Testis (tissue), 5 donors: ENCODE results near the gene MOB4. TPM values are rescaled to one million over a fixed set of nuclear protein-coding genes. Genes with fewer than 3 reads are reported as not detected.
"Not testable (repeated sequence)": the region's sequence is repeated elsewhere in the genome, so short reads cannot be mapped to it uniquely, and the experiment has no call there.

Experiments used
- DNase-seq: peaks from one replicate; pipeline ENCODE4 v3.0.0-alpha.2; 2019
- H3K27ac ChIP-seq, 2 donors: fragments of 200-600 bp; sonication (generic); one replicate each; pipeline ENCODE4 v1.5.1; 2019
- H3K27me3 ChIP-seq: fragments of 200-600 bp; sonication (generic); one replicate; pipeline ENCODE4 v1.5.1; 2019
- H3K36me3 ChIP-seq: fragments of 200-600 bp; sonication (generic); one replicate; pipeline ENCODE4 v1.5.1; 2017; ENCODE audit warnings: low read depth; ENCODE audit errors: missing control alignments
- H3K4me1 ChIP-seq: fragments of 200-600 bp; sonication (generic); one replicate; pipeline ENCODE4 v1.5.1; 2019
- H3K4me3 ChIP-seq, 2 donors: fragments of 200-600 bp; sonication (generic); one replicate each; pipeline ENCODE4 v1.5.1; 2017 to 2019
- H3K9me3 ChIP-seq: fragments of 200-600 bp; sonication (generic); one replicate; pipeline ENCODE4 v1.5.1; 2017
- POLR2A ChIP-seq: fragments of 450-650 bp; IDR thresholded peaks from one replicate; pipeline ENCODE4 v1.6.1; 2017; ENCODE audit warnings: antibody characterized with exemption, mild to moderate bottlenecking, moderate library complexity
- WGBS, 2 donors: methylation state at CpG; one replicate each; pipeline ENCODE4 v1.1.5; 2018; 5-methylcytosine and 5-hydroxymethylcytosine counted together
- intact Hi-C: fragments of 100-400 bp; cut with DNase I; formaldehyde crosslinking; loops from one replicate; pipeline ENCODE4 v1.15.1; 2023; ENCODE audit warnings: low total_unique reads
- long read RNA-seq, 2 donors: transcript quantifications; one replicate each; lab custom pipeline, GENCODE V29; 2026
- polyA plus RNA-seq: library from polyadenylated mRNA; stranded (reverse); fragments of 350-450 nt; fragmentation: Illumina TruSeq; extraction: RNeasy Lipid Tissue Mini Kit (QIAGEN cat#74804); gene quantifications from one replicate; pipeline ENCODE4 v1.2.3, GENCODE V29; 2014; ENCODE audit warnings: low read depth, low replicate concordance; ENCODE audit not compliant: insufficient read depth
- total RNA-seq, 2 donors: library from RNA; depleted of rRNA; stranded (reverse); fragments of >200 nt; gene quantifications; one replicate each; pipeline ENCODE4 v1.2.3, GENCODE V29; 2016
- TF ChIP-seq, protein P1 (sequence below), 3 experiments: fragments of 450-650 bp in 2 of 3; fragments of 200-600 bp in 1 of 3; sonication (generic) in 1 of 3; IDR thresholded peaks; one replicate each; pipeline ENCODE4 v1.5.1; 2016 to 2019; ENCODE audit warnings: antibody characterized with exemption in 3 of 3, mild to moderate bottlenecking in 2 of 3, moderate library complexity in 1 of 3

MOB4 gene
- total RNA-seq (10 to 100 TPM; 10.7 to 13.8 TPM), polyA plus RNA-seq (17.6 TPM)
- long read RNA-seq, donor 1, transcript MOB4-201 (8 exons, 3,785 nt) = minor isoform, 10 of 65 reads
- long read RNA-seq, donor 1, transcript MOB4-207 (7 exons, 1,021 nt) = minor isoform, 5 of 65 reads
- long read RNA-seq, donor 1, transcript MOB4-205 (7 exons, 829 nt) = minor isoform, 7 of 65 reads
- long read RNA-seq, donor 1, transcript MOB4-202 (8 exons, 3,986 nt) = major isoform, 24 of 65 reads
- long read RNA-seq, donor 1, partial matches to known transcripts = 18 of 65 reads
- long read RNA-seq, donor 1, other reads (novel, unspliced or antisense) = 0 of 65 reads
- long read RNA-seq, donor 2, transcript MOB4-207 (7 exons, 1,021 nt) = minor isoform, 6 of 74 reads
- long read RNA-seq, donor 2, transcript MOB4-201 (8 exons, 3,785 nt) = major isoform, 26 of 74 reads
- long read RNA-seq, donor 2, transcript MOB4-202 (8 exons, 3,986 nt) = minor isoform, 20 of 74 reads
- long read RNA-seq, donor 2, transcript MOB4-205 (7 exons, 829 nt) = minor isoform, 8 of 74 reads
- long read RNA-seq, donor 2, partial matches to known transcripts = 13 of 74 reads
- long read RNA-seq, donor 2, other reads (novel, unspliced or antisense) = 0 of 74 reads

DNA sequence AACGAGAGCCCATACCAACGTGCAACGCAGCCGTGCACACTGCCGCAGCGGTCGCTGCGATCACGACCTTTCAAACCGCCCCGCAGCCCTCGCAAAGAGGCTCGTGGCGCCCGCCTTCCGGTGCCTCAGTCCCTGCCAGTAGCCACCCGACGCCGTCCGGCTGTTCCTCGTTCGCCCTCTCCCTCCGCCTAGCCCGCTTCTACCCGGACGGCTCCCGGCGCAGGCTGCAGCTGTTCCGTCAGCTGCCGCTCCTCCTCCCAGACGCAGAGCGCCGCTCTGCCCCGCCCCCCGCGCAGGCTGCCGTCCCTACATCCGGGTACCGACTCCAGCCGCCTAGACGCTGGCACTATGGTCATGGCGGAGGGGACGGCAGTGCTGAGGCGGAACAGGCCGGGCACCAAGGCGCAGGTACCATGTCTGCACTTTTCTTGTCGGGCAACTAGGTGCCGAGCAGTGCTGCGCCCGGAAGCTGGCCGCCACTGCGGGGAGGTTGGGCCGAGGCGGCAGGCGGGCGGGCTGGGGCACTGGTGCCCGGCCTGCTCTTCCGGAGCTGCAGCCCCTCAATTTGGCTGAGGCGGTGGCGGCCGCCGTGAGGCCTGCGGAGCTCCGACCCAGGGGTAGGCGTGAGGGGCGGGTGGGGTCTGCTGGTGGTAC, at the start of gene MOB4:
Gene MOB4, plus strand, starts transcription at position 328 of the 654 bp plus-strand sequence. Its CDS starts 21 bp downstream, at position 349.
- TF ChIP-seq, protein P1, sequence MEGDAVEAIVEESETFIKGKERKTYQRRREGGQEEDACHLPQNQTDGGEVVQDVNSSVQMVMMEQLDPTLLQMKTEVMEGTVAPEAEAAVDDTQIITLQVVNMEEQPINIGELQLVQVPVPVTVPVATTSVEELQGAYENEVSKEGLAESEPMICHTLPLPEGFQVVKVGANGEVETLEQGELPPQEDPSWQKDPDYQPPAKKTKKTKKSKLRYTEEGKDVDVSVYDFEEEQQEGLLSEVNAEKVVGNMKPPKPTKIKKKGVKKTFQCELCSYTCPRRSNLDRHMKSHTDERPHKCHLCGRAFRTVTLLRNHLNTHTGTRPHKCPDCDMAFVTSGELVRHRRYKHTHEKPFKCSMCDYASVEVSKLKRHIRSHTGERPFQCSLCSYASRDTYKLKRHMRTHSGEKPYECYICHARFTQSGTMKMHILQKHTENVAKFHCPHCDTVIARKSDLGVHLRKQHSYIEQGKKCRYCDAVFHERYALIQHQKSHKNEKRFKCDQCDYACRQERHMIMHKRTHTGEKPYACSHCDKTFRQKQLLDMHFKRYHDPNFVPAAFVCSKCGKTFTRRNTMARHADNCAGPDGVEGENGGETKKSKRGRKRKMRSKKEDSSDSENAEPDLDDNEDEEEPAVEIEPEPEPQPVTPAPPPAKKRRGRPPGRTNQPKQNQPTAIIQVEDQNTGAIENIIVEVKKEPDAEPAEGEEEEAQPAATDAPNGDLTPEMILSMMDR (IDR thresholded peaks at IDR 0.05) = peak in 1 of 3 experiments; percentile 2
- TF ChIP-seq POLR2A = peak; percentile 93
- DNase-seq = peak; percentile 96
- H3K9me3 ChIP-seq = no peaks in the 10 kb centered on the region
- peaks cover 7% of the 10 kb centered on the region for H3K4me1 ChIP-seq
- peak within 1 kb of the TSS; percentile 98 to 99 for H3K27ac ChIP-seq
- intact Hi-C loops = no loop called here
- H3K4me3 ChIP-seq = peak within 1 kb of the TSS; percentile 98 to 100
- H3K27me3 ChIP-seq = no peaks in the 10 kb centered on the region
- WGBS, 2 donors = 0% methylated on average over 18 to 65 of the region's 66 CpGs
- H3K36me3 ChIP-seq = no peaks in the 10 kb centered on the region

DNA sequence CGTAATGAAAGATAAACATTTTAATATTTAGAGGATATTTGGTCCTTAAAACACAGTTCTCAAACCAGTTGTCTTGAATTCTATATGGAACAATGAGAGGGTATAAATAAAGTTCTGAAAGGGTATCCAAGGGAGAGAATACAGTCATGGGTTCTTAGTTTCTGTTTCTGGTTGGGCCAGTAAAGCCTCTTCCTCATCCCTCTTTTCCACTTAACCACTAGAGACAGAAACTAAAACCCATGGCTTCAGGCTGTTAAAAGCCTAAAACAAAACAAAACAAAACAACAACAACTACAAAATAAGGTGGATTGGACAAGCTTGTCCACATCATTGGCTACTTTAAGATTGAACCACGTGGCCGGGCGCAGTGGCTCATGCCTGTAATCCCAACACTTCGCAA, 43.7 kb upstream of the MOB4 start:
- DNase-seq = no peak
- WGBS, 2 donors = 93 to 97% methylated on average over 5 of the region's 5 CpGs

DNA sequence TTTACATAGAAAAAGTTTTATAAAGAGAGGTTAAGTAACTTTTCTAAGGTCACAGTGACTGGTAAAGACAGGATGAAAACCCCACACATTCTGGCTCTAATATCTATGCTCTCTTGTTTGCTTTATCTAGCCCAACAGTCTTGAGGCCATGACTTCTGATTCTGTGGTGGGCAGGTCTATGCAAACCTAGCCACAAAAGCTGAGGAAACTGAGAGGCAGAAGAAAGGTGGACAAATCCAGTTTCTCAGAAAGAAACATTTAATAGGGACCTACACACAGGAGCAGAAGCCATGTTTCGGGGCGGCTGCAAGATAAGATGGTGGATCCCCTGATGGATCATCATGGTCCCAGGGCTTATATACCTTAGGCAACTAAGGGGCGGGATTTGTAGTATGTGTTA, 38.1 kb upstream of the MOB4 start:
- intact Hi-C loops = no loop called here
- H3K9me3 ChIP-seq = no peaks in the 10 kb centered on the region
- H3K4me1 ChIP-seq = no peaks in the 10 kb centered on the region
- no peaks in the 10 kb centered on the region for H3K36me3 ChIP-seq
- H3K27me3 ChIP-seq = no peaks in the 10 kb centered on the region
- DNase-seq = no peak
- H3K27ac ChIP-seq = no peak overlapping the region
- no peak overlapping the region for H3K4me3 ChIP-seq
- TF ChIP-seq, protein P1 (IDR thresholded peaks at IDR 0.05) = no peak
- TF ChIP-seq POLR2A = no peak
- 96 to 98% methylated on average over 3 of the region's 3 CpGs for WGBS, 2 donors

More for the DNA sequence above, 43.7 kb upstream of the MOB4 start:
- H3K36me3 ChIP-seq = no peaks in the 10 kb centered on the region
- no peak for TF ChIP-seq POLR2A
- TF ChIP-seq, protein P1 (IDR thresholded peaks at IDR 0.05) = no peak
- H3K9me3 ChIP-seq = no peaks in the 10 kb centered on the region
- intact Hi-C loops = no loop called here
- H3K4me3 ChIP-seq = no peak overlapping the region
- H3K4me1 ChIP-seq = no peaks in the 10 kb centered on the region
- no peaks in the 10 kb centered on the region for H3K27me3 ChIP-seq
- no peak overlapping the region for H3K27ac ChIP-seq

DNA sequence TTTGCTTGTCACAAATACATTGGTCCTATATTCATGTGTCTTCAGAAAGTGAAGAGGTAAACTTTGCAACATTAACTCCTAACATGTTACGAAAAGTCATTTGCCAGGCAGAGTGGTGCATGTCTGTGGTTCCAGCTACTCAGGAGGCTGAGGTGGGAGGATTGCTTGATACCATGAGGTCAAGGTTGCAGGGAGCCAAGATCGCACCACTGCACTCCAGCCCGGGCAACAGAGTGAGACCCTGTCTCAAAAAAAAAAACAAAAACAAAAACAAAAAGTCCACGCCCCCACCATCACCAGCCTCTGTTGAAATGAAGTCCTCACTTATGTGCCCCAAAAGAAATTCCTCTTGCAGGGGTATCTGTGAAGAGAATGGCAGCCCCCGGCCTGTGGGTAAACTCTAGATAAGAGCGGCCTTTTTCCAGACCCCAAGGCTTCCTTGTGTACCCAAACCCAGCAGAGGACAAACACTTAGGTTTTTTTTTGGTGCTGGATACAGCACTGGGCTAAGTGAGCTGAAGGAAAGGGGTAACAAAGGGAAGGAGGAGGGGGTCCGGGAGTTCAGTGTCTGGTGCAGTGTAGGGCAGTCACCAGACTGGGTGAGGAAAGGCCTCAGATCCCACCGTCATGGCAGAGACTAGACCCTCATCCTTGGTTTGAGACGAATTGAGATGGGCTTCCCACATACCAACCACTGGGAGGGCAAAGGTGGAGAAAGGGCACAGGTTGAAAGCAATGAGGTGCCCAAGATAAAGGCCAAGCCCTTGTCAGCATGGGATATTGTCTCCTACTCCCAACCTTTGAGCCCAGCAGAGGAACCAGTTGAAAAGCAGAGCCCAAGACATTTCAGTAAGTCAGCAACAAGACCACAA, 35.5 kb upstream of the MOB4 start:
- WGBS, 2 donors = 79 to 82% methylated on average over 9 of the region's 9 CpGs
- TF ChIP-seq, protein P1 (IDR thresholded peaks at IDR 0.05) = no peak
- TF ChIP-seq POLR2A = no peak
- H3K27ac ChIP-seq = no peak overlapping the region
- intact Hi-C loops = no loop called here
- no peaks in the 10 kb centered on the region for H3K27me3 ChIP-seq
- no peaks in the 10 kb centered on the region for H3K9me3 ChIP-seq
- no peak for DNase-seq
- H3K4me1 ChIP-seq = no peaks in the 10 kb centered on the region
- no peak overlapping the region for H3K4me3 ChIP-seq
- H3K36me3 ChIP-seq = no peaks in the 10 kb centered on the region

DNA sequence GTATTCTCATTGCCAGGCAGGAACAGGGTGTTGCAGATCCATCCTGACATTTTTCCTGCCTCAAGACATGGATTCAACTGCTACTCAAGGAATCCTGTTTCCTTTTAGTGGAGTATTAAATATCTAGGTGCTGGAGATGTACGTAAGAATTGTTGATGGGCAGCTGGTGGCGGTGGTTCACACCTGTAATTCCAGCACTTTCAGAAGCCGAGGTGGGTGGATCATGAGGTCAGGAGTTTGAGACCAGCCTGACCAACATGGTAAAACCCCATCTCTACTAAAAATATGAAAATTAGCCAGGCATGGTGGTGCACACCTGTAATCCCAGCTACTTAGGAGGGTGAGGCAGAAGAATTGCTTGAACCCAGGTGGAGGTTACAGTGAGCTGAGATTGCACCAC, 31.6 kb upstream of the MOB4 start:
- WGBS, 2 donors = 96% methylated on average over 3 of the region's 3 CpGs
- intact Hi-C loops, DNase-seq, H3K4me3 ChIP-seq, H3K4me1 ChIP-seq, H3K36me3 ChIP-seq, H3K27me3 ChIP-seq, H3K27ac ChIP-seq, H3K9me3 ChIP-seq: not testable (repeated sequence)
